ENCODE data around the gene CCSAP.

Gene CCSAP

GRCh38 chr1:229272164-229273158 lies 70.4 kb downstream of the CCSAP start:
- H3K9ac ChIP-seq (ENCODE audit: low read depth, low read length) = peak overlapping the region; percentile 85; the same call in 1 of the 2 replicates
- H3K9me3 ChIP-seq (ENCODE audit: insufficient read depth, low read depth, low read length) = no peaks in the 10 kb centered on the region
- H3K27me3 ChIP-seq (ENCODE audit: insufficient read depth, low read length) = peaks cover 11% of the 10 kb centered on the region; the same call in 1 of the 2 replicates
- no peaks in the 10 kb centered on the region for H3K36me3 ChIP-seq (ENCODE audit: insufficient read depth, low read depth, low read length)
- H3K4me3 ChIP-seq (ENCODE audit: low read length) = peak overlapping the region; percentile 97
- H3K4me1 ChIP-seq (ENCODE audit: insufficient read depth, low read length) = peaks cover 16% of the 10 kb centered on the region
- H3K27ac ChIP-seq (ENCODE audit: low read length) = no peak overlapping the region

DNA sequence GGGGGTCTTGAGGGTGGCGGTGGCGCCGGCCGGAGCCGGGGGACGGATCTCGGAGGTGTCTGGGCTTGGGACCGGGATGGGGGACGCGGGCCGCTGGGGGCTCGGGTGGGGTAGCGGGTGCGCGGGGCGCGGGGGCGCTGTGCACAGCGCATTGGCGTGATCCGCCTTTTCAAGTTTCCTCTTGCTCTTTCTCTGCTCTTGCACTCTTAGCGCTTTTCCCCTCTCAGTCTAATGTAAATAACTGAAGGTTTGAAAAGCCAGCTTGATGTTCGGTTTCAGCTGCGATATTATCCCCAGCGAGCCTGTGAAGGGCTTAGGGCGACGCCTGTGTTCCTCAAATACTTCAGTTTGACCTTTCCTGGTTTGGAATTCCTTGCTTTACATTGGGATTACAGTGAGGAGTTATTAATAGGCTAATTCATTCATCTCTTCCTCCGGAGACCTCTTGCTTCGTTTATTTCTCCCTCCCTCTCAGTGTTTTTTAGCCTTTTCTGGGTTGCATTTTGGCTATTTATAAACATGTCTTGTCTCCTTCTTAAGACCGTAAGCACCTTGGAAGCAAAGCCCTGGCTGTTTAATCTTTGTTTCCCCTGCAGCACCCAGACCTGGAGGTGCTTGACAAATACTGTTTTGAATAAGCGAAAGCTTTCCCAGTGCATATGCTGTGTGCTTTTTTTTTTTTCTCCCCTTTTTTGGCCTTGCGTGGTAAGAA lies 71.2 kb downstream of the CCSAP start:
- peak overlapping the region; percentile 97 for H3K4me3 ChIP-seq (ENCODE audit: low read length)
- H3K4me1 ChIP-seq (ENCODE audit: insufficient read depth, low read length) = peaks cover 16% of the 10 kb centered on the region
- H3K9me3 ChIP-seq (ENCODE audit: insufficient read depth, low read depth, low read length) = no peaks in the 10 kb centered on the region
- peaks cover 11% of the 10 kb centered on the region; the same call in 1 of the 2 replicates for H3K27me3 ChIP-seq (ENCODE audit: insufficient read depth, low read length)
- peak overlapping the region; percentile 85 for H3K9ac ChIP-seq (ENCODE audit: low read depth, low read length)
- no peak overlapping the region for H3K27ac ChIP-seq (ENCODE audit: low read length)
- H3K36me3 ChIP-seq (ENCODE audit: insufficient read depth, low read depth, low read length) = no peaks in the 10 kb centered on the region
